Inflammatory macrophage treated with lipopolysaccharide for 4 hours (primary cell): ENCODE results near the gene TUSC7.

Experiments
- DNase-seq: peaks from one replicate; pipeline ENCODE4 v3.0.0-alpha.2; 2020

The TUSC7 gene

GRCh38 chr3:116709479-116709878 lies at the start of gene TUSC7:
Gene TUSC7 (plus strand): TSS chr3:116709779.
- DNase-seq = no peak

- DNase-seq = no peak
Measured at GRCh38 chr3:116661196-116661595, 48.4 kb upstream of the TUSC7 start.

- DNase-seq = no peak
Measured at GRCh38 chr3:116663161-116664110, 46.1 kb upstream of the TUSC7 start.

GRCh38 chr3:116667324-116667723 lies 42.3 kb upstream of the TUSC7 start:
- no peak for DNase-seq

GRCh38 chr3:116667791-116668190 lies 41.8 kb upstream of the TUSC7 start:
- no peak for DNase-seq

GRCh38 chr3:116669576-116669975 lies 40.0 kb upstream of the TUSC7 start:
- no peak for DNase-seq

- DNase-seq = no peak
Measured at GRCh38 chr3:116671151-116671550, 38.4 kb upstream of the TUSC7 start.

- no peak for DNase-seq
Measured at GRCh38 chr3:116678853-116679252, 30.7 kb upstream of the TUSC7 start.

- no peak for DNase-seq
Measured at GRCh38 chr3:116691041-116691440, 18.5 kb upstream of the TUSC7 start.

- no peak for DNase-seq
Measured at GRCh38 chr3:116701070-116701469, 8.5 kb upstream of the TUSC7 start.

- no peak for DNase-seq
Measured at GRCh38 chr3:116702334-116702733, 7.2 kb upstream of the TUSC7 start.

GRCh38 chr3:116707531-116707930 lies 2.0 kb upstream of the TUSC7 start:
- no peak for DNase-seq

- no peak for DNase-seq
Measured at GRCh38 chr3:116716490-116716889, 6.9 kb downstream of the TUSC7 start.

GRCh38 chr3:116717566-116717965 lies 8.0 kb downstream of the TUSC7 start:
- no peak for DNase-seq

GRCh38 chr3:116728454-116728853 lies 18.9 kb downstream of the TUSC7 start:
- no peak for DNase-seq

GRCh38 chr3:116734243-116734642 lies 24.7 kb downstream of the TUSC7 start:
- DNase-seq = no peak

GRCh38 chr3:116739678-116740077 lies 30.1 kb downstream of the TUSC7 start:
- no peak for DNase-seq

GRCh38 chr3:116740293-116740692 lies 30.7 kb downstream of the TUSC7 start:
- DNase-seq = no peak

- no peak for DNase-seq
Measured at GRCh38 chr3:116741467-116741866, 31.9 kb downstream of the TUSC7 start.

GRCh38 chr3:116743062-116743461 lies 33.5 kb downstream of the TUSC7 start:
- DNase-seq = no peak

GRCh38 chr3:116749388-116749787 lies 39.8 kb downstream of the TUSC7 start:
- no peak for DNase-seq

GRCh38 chr3:116757315-116757714 lies 47.7 kb downstream of the TUSC7 start:
- DNase-seq = no peak

- no peak for DNase-seq
Measured at GRCh38 chr3:116759316-116759715, 49.7 kb downstream of the TUSC7 start.
